Lung (tissue), 12 donors: ENCODE results near the gene TSPAN16. TPM values are rescaled to one million over a fixed set of nuclear protein-coding genes. Genes with fewer than 3 reads are reported as not detected.

ENCODE experiments used
- ATAC-seq: fragments of 200-7000 bp; cut with Tn5 transposase; one replicate; pipeline ENCODE4 v1.9.1; 2020; ENCODE audit warnings: moderate number of reproducible peaks; ENCODE audit not compliant: insufficient read depth, low FRiP score
- DNase-seq, 3 donors: peaks; one replicate each; pipeline ENCODE4 v3.0.0-alpha.2; 2013 to 2017
- H3K27ac ChIP-seq, 2 donors: one replicate each; pipeline ENCODE4 v1.5.1; 2013; ENCODE audit warnings: mild to moderate bottlenecking in 2 of 2, moderate library complexity in 2 of 2, control low read depth in 1 of 2, inconsistent platforms in 1 of 2, low read depth in 1 of 2, low read length in 1 of 2
- H3K27me3 ChIP-seq, 3 donors: one replicate each; pipeline ENCODE4 v1.5.1; 2013; ENCODE audit warnings: low read length in 2 of 3; ENCODE audit not compliant: control insufficient read depth in 3 of 3, insufficient read depth in 3 of 3
- H3K36me3 ChIP-seq, 4 donors: one replicate each; pipeline ENCODE4 v1.5.1; 2013; ENCODE audit warnings: low read length in 4 of 4, mild to moderate bottlenecking in 1 of 4, moderate library complexity in 1 of 4; ENCODE audit not compliant: control insufficient read depth in 4 of 4, insufficient read depth in 4 of 4
- H3K4me1 ChIP-seq, 5 donors: one replicate each; pipeline ENCODE4 v1.5.1; 2013; ENCODE audit warnings: low read length in 5 of 5, mild to moderate bottlenecking in 2 of 5, moderate library complexity in 1 of 5; ENCODE audit not compliant: control insufficient read depth in 5 of 5, insufficient read depth in 5 of 5
- H3K4me3 ChIP-seq: one replicate; pipeline ENCODE4 v1.5.1; 2013; ENCODE audit warnings: mild to moderate bottlenecking, control low read depth, moderate library complexity
- H3K9ac ChIP-seq, 2 donors: one replicate each; pipeline ENCODE4 v1.5.1; 2013; ENCODE audit warnings: low read length in 2 of 2, control low read depth in 1 of 2; ENCODE audit not compliant: insufficient read depth in 1 of 2
- H3K9me3 ChIP-seq, 4 donors: one replicate each; pipeline ENCODE4 v1.5.1; 2013; ENCODE audit warnings: low read length in 3 of 4, mild to moderate bottlenecking in 1 of 4, moderate library complexity in 1 of 4; ENCODE audit not compliant: control insufficient read depth in 4 of 4, insufficient read depth in 3 of 4
- CTCF ChIP-seq: IDR thresholded peaks from 2 replicates; pipeline ENCODE4 v1.5.1; 2012; ENCODE audit warnings: mild to moderate bottlenecking; ENCODE audit errors: control extremely low read depth, extremely low read depth
- WGBS, 2 donors: extraction: QIAGEN DNeasy Blood & Tissue Kit; methylation state at CpG; one replicate each; pipeline ENCODE4 v1.1.7; 2013; 5-methylcytosine and 5-hydroxymethylcytosine counted together
- polyA plus RNA-seq, 2 donors: library from polyadenylated mRNA; stranded (reverse); fragments of 200-250 nt; gene quantifications; one replicate each; pipeline ENCODE4 v1.2.1, GENCODE V29; 2013
- total RNA-seq, 2 donors: library from RNA; depleted of rRNA in 1 of 2; stranded (reverse); fragments of >200 nt in 1 of 2; gene quantifications; one replicate each; pipeline ENCODE4 v1.2.1, GENCODE V29; 2014 to 2021
- donor health status: control.
- donor health status: control.
- donor health status: Bipolar disorder and iron deficiency.
- donor health status: healthy.
- donor health status: DM: yes; HTN: yes; CAD: no.

The TSPAN16 gene
- total and polyA plus RNA-seq, 4 donors: not detected

GRCh38 chr19:11257846-11258380, 38.0 kb upstream of the TSPAN16 start:
- no peak overlapping the region for H3K4me3 ChIP-seq
- DNase-seq: no peak
- H3K9me3 ChIP-seq: no peaks in the 10 kb centered on the region
- no peak overlapping the region for H3K9ac ChIP-seq
- no peak overlapping the region for H3K27ac ChIP-seq
- no peaks in the 10 kb centered on the region for H3K36me3 ChIP-seq
- H3K4me1 ChIP-seq: peaks cover 0 to 12% (median 3%) of the 10 kb centered on the region in 5 donors
- TF ChIP-seq CTCF: no peak
- H3K27me3 ChIP-seq: no peaks in the 10 kb centered on the region
- no peak for ATAC-seq
- whole genome bisulfite sequencing, 2 donors: 84 to 89% methylated on average over 3 of the region's 3 CpGs

DNA sequence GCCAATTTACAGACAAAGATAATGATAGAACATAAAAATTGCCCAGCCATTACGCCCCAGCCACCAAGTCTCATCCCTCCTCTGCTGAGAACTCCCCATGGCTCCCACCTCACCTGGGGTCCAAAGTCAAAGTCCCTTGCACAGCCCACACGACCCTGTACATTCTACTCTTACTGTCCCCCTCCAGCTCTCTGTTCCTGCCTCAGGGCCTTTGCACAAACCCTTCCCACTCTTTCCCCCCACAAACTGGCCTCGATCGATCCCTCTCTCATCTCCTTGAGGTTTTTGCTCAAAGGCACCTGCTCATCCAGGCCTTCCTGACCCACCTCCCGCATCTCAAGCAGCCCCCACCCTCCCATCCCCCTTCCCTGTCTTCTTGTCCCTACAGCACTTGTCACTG, 35.0 kb upstream of the TSPAN16 start:
- ATAC-seq (no peak), DNase-seq (no peak)
- Histone ChIP-seq H3K27ac (peak overlapping the region in 1 of 2 donors; percentile 71), H3K9ac (no peak overlapping the region), H3K36me3 (no peaks in the 10 kb centered on the region), H3K27me3 (no peaks in the 10 kb centered on the region), H3K9me3 (no peaks in the 10 kb centered on the region), H3K4me1 (peaks cover 0 to 24% (median 3%) of the 10 kb centered on the region in 5 donors), H3K4me3 (peak overlapping the region; percentile 89)
- 73 to 86% methylated on average over 5 of the region's 5 CpGs for WGBS, 2 donors
- TF ChIP-seq CTCF: no peak

- Histone ChIP-seq H3K4me1 (peaks cover 0 to 24% (median 3%) of the 10 kb centered on the region in 5 donors), H3K27me3 (no peaks in the 10 kb centered on the region), H3K27ac (peak overlapping the region; percentile 71 to 77), H3K9me3 (no peaks in the 10 kb centered on the region), H3K36me3 (no peaks in the 10 kb centered on the region), H3K4me3 (peak overlapping the region; percentile 89), H3K9ac (peak overlapping the region; percentile 28 to 76)
- 26 to 28% methylated on average over 17 to 18 of the region's 18 CpGs for WGBS, 2 donors
- DNase-seq (peak; percentile 63 to 74 (median 69)), ATAC-seq (no peak)
- no peak for TF ChIP-seq CTCF
Observed at GRCh38 chr19:11261431-11261970, 34.5 kb upstream of the TSPAN16 start.
